Ishikawa (cell line): ENCODE results near the gene NEAT1.

Experiments used
- NFIC ChIP-seq: IDR thresholded peaks from 2 replicates; pipeline ENCODE4 v1.6.1; 2012
- RAD21 ChIP-seq: IDR thresholded peaks from 2 replicates; pipeline ENCODE4 v1.6.1; 2012; ENCODE audit warnings: low read depth
- REST ChIP-seq: IDR thresholded peaks from 2 replicates; pipeline ENCODE4 v1.6.1; 2012; ENCODE audit warnings: low read depth, mild to moderate bottlenecking
- TCF12 ChIP-seq: IDR thresholded peaks from 2 replicates; pipeline ENCODE4 v1.6.1; 2012; ENCODE audit warnings: low read depth
- YY1 ChIP-seq: IDR thresholded peaks from 2 replicates; pipeline ENCODE4 v1.6.1; 2012; ENCODE audit warnings: low read depth
- ZBTB7A ChIP-seq: IDR thresholded peaks from 2 replicates; pipeline ENCODE4 v1.6.1; 2012; ENCODE audit warnings: low read depth

- TF ChIP-seq YY1, result no peak
- no peak for TF ChIP-seq RAD21
- no peak for TF ChIP-seq REST
- no peak for TF ChIP-seq NFIC
- TF ChIP-seq TCF12, result no peak
- TF ChIP-seq ZBTB7A, result no peak
These were observed 42.7 kb upstream of the NEAT1 start for GRCh38 chr11:65379698-65380459.
